Ishikawa (cell line): ENCODE results near the gene FGF8.

Source experiments
- CEBPB ChIP-seq: IDR thresholded peaks from 2 replicates; pipeline ENCODE4 v1.6.1; 2012
- CREB1 ChIP-seq: IDR thresholded peaks from 2 replicates; pipeline ENCODE4 v1.6.1; 2012; ENCODE audit warnings: low read depth
- EP300 ChIP-seq: IDR thresholded peaks from 2 replicates; pipeline ENCODE4 v1.6.1; 2012; ENCODE audit warnings: borderline replicate concordance
- FOXM1 ChIP-seq: IDR thresholded peaks from 2 replicates; pipeline ENCODE4 v1.6.1; 2012; ENCODE audit warnings: low read depth, borderline replicate concordance
- MAX ChIP-seq: IDR thresholded peaks from 2 replicates; pipeline ENCODE4 v1.6.1; 2012
- NFIC ChIP-seq: IDR thresholded peaks from 2 replicates; pipeline ENCODE4 v1.6.1; 2012
- RAD21 ChIP-seq: IDR thresholded peaks from 2 replicates; pipeline ENCODE4 v1.6.1; 2012; ENCODE audit warnings: low read depth
- REST ChIP-seq: IDR thresholded peaks from 2 replicates; pipeline ENCODE4 v1.6.1; 2012; ENCODE audit warnings: low read depth, mild to moderate bottlenecking
- TAF1 ChIP-seq: IDR thresholded peaks from 2 replicates; pipeline ENCODE4 v1.6.1; 2012; ENCODE audit warnings: low read depth, mild to moderate bottlenecking
- TCF12 ChIP-seq: IDR thresholded peaks from 2 replicates; pipeline ENCODE4 v1.6.1; 2012; ENCODE audit warnings: low read depth
- TEAD4 ChIP-seq: IDR thresholded peaks from 2 replicates; pipeline ENCODE4 v1.6.1; 2012
- USF1 ChIP-seq: IDR thresholded peaks from 2 replicates; pipeline ENCODE4 v1.6.1; 2012
- YY1 ChIP-seq: IDR thresholded peaks from 2 replicates; pipeline ENCODE4 v1.6.1; 2012; ENCODE audit warnings: low read depth
- ZBTB7A ChIP-seq: IDR thresholded peaks from 2 replicates; pipeline ENCODE4 v1.6.1; 2012; ENCODE audit warnings: low read depth

GRCh38 chr10:101721806-101722205 is 54.1 kb downstream of the FGF8 start:
- no peak for TF ChIP-seq NFIC
- TF ChIP-seq REST: no peak
- no peak for TF ChIP-seq YY1
- TF ChIP-seq RAD21: no peak
- no peak for TF ChIP-seq ZBTB7A
- no peak for TF ChIP-seq CEBPB
- TF ChIP-seq TCF12: no peak
- no peak for TF ChIP-seq TAF1
- TF ChIP-seq FOXM1: no peak
- no peak for TF ChIP-seq EP300
- TF ChIP-seq MAX: no peak
- no peak for TF ChIP-seq TEAD4
- no peak for TF ChIP-seq CREB1
- TF ChIP-seq USF1: no peak
